HG03521 (cell line): ENCODE data around the gene AGPAT3.
"Not testable (repeated sequence)": the region's sequence is repeated elsewhere in the genome, so short reads cannot be mapped to it uniquely, and the experiment has no call there.

ENCODE experiments used
- ATAC-seq: cut with Tn5 transposase; IDR thresholded peaks from one replicate; pipeline ENCODE4 v1.9.1; 2021; ENCODE audit warnings: mild to moderate bottlenecking, moderate library complexity; ENCODE audit not compliant: unreplicated experiment

AGPAT3 gene

DNA sequence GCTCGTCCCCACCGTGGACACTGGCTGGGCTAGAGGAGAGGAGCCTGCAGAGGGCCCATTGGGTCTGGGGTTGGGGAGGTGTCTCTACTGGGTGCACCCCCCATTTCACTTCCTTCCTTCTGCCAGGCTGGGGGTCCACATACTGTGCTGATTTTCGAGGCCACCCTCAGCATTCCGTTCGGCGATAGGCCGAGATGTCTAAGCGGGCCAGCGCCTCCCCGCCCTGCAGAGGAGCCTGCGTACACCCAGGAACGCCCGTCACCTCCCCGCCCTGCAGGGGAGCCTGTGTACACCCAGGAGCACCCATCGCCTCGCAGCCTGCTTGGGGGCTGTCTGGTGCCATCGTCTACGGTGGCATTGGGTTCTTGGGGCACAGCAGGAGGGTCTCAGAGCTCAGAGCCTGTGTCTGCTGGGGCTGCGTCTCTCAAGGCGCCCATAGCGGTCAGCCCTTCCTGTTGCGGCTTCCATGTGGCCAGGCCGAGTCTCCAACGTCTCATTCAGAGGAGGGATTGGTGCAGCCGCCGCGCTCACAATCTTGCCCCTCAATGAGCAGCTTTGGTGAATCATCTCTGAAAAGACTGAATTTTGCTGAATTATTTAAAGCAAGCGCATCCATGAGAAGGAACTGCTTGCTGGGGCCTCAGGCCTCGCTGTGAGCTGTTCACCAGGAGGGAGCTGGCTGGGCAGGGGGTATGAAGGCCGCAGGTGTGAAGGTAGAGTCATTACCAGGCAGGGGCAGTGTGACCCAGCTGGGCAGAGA is 30.7 kb upstream of the AGPAT3 start:
- no peak for ATAC-seq

DNA sequence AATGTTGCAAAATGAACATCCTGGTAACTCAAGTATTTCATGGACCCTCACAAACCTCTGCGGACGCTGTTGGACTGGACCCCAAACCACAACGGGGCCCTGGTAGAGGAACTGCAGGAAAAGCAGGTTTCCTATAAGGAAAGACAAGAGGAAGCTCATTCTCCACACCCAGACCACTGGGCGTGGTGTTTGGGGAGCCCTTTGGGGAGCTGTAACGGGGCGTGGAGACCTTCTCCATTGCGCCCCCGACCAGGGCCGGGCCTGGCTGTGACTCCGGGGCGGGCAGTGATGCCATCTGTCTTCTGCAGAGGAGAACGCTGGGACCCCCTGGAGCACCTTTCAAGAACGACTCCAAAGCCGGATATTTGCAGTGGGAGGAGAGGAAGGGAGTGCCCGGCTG is 30.0 kb upstream of the AGPAT3 start:
- no peak for ATAC-seq

DNA sequence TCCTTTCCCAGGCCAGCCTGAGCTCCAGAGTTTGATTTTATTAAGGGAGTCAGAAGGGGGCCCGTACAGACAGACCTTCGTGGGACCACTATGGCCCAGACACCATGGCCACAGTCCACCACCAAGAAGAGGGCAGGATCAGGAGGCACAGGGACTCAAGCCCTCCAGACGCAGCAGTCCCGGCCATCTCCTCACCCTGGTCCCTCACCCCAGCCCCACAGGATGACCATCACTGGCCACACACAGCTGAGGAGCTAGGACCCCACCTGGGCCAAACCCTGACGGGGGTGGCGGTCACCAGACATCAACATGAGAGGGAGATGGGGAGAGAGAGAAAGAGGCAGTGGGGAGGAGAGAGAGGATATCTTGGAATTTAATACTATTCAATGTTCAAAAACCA is 29.2 kb upstream of the AGPAT3 start:
- ATAC-seq, result no peak

DNA sequence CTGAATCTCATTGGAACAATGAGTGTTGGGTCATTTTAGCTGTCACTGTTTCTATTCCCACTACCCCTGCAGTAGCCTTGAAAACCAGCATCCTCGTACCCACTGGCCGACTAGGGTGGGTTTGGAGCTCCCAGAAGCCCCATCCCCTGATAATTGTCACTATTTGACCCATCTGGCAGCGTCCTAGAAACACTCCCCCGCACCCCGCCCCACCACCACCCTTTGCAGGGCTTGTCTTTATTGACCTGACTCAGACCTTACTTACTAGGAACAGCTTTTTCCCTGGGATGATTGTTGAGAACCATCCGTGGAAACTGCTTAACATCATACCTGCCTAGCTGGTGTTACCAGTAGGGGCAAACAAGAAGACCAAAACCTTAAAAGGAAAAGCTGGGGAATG is 28.4 kb upstream of the AGPAT3 start:
- no peak for ATAC-seq

DNA sequence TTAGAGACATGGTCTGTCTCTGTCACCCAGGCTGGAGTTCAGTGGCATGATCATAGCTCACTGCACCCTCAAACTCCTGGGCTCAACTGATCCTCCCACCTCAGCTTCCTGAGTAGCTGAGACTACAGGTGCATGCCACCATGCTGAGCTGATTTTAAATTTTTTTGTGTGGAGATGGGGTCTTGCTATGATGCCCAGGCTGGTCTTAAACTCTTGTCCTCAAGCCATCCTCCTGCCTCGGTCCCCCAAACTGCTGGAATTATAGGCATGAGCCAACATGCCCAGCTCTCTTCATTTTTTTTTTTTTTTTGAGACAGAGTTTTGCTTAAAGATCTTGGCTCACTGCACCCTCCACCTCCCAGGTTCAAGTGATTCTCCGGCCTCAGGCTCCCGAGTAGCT is 24.8 kb upstream of the AGPAT3 start:
- ATAC-seq, result no peak

DNA sequence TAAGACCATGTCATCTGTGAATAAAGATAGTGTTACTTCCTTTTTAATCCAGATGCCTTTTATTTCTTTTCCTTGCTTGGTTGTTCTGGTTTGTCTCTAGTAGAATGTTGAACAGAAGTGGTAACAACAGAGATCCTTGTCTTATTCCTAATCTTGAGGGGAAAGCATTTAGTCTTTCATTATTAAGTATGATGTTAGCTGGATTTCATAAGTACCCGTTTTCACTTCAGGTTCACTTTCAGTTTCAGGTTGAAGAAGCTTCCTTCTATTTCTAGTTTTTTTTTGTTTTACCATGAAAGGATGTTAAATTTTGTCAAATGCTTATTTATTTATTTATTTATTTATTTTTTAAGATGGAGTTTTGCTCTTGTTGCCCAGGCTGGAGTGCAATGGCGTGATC is 22.3 kb upstream of the AGPAT3 start:
- no peak for ATAC-seq

DNA sequence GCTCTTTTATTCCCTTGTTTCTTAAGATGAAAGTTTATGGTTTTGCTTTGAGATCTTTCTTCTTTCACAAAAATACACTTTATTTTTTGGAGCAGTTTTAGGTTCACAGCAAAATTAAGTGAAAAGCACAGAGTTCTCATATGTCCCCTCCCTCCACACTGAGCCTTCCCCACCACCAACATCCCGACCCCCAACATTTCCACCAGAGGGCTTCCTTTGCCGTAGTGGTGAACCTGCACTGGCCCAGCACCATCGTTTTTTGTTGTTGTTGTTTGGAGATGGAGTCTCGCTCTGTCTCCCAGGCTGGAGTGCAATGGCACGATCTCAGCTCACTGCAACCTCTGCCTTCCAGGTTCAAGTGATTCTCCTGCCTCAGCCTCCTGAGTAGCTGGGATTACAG is 20.1 kb upstream of the AGPAT3 start:
- ATAC-seq, result not testable (repeated sequence)

DNA sequence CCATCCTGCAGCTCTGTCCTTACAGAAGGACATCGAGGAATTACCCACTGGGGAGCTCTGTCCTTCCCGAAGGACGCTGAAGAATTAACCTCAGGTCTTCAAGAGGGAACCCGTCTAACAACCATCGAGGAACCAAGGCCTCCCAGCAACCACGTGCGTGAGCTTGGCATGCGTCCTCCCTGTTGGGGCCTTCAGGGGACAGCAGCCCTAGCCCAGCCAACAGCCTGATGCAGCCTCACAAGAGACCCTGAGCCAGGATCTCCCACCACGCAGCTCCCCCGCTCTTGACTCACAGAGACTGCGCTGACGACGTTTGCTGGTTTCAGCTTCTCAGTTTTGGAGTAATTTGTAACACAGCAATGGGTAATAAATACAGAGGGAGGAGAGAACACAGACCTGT is 19.6 kb upstream of the AGPAT3 start:
- no peak for ATAC-seq

DNA sequence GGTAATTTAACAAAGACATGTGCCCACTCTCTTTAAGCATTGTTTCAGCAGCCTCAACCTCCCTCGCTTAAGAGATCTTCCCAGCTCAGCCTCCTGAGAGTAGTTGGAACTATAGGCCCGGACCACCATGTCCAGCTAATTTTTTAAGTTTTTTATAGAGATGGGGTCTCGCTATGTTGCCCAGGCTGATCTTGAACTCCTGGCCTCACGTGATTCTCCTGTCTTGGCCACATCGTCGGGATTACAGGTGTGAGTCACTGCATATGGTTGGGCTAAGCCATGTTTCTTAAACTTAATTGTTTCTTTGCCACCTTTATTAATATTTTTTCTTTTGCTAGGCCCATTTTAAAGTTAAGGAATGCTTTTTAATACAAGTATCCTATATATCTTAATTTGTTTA is 18.6 kb upstream of the AGPAT3 start:
- no peak for ATAC-seq

DNA sequence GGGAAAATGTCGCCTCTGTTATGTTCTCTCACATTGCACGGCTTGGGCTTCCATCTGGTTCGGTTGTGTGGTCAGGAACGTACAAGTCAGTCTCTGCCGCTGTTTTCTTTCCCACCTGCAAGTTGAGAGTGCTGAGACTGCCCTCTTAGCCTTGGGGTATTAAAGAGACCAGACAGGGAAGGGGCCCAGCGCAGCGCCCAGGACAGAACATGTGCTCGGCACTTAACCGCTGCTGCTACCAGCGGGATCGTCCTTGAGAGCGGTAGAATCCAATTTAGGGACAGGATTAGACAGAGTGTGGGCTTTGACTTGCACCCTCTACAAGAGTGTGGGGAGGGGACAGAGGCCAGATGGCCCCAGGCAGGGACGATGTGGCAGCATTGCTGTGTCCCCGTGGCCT is 17.7 kb upstream of the AGPAT3 start:
- no peak for ATAC-seq

DNA sequence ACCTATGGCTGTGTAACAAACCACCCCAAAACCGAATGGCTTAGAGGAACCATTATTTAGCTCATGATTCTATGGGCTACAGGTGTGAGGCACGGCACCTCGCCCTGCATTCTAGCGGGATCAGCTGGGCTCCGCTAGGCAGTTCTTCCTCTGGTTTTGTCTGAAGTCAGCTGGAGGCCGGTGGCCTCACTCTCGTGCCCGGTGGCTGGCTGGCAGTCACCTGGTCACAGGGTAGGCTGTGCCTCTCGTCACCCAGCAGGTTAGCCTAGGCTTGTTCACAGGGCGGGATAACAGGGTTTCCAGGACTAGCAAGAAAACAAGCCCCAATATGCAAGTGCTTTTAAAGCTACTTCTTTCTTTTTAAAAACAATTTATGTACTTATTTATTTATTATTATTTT is 16.3 kb upstream of the AGPAT3 start:
- no peak for ATAC-seq

DNA sequence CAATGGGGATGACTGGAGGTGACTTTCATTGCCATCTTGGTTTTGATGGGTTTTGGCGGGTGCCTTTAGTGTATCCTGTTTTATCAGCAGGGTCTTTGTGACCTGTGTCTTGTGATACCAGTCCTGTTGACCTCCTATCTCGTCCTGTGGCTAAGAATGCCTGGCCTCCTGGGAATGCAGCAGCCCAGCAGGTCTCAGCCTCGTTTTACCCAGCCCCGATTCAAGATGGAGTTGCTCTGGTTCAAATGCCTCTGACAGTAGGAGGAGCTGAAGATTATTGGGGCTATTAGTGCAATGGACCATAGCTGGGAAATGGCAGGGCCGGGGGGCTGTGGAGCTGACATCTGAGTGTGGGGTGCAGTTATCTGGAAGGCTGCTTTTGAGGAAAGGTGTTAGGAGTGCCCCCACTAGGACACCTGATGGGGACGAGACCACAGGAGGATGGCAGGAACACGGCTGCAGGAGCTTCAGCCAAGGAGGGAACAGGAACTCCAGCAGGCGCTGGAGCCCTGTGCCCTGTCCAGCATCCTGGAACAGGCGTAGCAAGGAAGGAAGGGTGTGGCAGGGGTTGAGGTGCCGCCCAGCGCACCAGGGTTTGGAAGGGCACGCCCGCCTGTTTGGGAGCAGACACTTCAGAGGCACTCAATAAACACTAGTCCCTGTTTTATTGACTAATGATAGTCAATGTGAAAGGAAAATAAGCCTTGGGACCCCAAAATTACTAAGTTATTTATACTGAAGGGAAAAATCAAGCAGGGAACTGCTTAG is 15.3 kb upstream of the AGPAT3 start:
- ATAC-seq, result no peak

DNA sequence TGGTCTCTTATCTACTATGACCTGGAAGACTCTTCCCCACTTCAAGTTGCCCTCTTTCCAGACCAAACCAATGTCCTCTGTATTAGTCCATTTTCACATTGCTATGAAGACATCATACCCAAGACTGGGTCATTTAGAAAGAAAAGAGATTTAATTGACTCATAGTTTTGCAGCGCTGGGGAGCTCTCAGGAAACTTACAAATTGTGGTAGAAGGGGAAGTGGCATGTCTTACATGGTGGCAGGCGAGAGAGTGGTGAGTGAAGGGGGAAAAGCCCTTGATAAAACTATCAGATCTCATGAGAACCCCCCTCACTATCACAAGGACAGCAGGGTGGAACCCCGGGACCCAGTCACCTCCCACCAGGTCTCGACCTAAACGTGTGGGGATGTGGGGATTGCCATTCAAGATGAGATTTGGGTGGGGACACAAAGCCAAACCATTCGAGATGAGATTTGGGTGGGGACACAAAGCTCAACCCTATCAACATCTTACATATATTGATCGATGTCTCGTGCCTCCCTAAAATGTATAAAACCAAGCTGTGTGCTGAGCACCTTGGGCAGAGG is 14.2 kb upstream of the AGPAT3 start:
- no peak for ATAC-seq

DNA sequence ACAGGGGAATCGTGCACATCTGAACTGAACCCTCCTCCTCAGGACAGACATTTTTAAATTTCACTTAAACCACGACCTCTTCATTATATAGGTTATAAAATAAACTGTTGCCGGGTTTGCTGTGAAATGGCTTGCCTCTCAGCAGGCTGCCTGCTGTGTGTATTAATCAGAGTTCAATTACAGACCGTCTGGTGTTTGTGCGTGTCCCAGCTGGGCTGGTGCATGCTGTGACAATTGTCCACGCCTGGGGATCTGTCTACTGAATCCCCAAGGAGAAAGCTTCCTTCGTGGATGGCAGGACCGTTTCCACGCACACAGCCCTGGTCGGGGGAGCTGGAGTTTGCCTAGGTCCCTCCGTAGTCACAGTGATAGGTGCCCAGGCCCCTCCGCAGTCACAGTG is 13.4 kb upstream of the AGPAT3 start:
- ATAC-seq, result no peak

DNA sequence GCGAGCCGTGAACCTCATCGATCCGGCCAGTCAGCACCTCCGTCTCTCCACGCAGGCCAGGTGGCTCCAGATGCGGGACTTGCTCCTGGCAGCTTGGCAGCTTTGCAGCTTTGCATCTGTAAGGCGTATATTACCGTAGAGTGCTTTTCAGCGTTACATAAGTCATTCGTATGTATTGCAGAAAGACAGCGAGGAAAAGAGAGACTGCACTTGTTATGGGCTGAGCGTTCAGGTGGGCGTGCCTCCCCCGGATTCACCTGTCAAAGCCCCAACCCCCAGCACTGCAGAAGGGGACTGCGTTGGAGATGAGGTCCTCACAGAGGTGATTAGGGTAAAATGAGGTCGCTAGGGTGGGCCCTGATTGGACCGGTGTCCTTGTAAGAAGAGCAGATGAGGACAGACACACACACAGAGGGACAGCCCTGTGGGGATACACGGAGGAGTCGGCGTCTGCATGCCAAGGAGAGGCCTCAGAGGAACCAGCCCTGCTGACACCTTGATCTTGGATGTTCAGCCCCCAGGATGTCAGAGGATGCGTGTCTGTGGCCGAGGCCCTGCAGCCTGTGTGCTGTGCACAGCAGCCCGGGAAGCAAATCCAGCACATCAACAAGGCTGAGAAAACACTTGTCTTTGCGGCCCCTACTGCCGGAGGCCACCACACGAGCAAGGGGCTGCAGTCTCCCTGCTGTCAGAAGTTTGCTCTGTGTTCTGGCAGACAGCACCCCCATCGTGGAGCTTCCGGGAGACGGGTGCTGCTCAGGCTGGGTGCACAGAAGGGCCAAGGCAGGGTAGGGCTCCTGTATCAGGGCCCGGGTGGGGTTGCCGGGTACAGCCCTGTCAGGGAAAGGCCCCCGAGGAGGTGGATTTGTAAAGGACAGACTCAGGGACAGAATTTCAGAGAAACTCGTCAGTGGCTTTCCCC is 10.9 kb upstream of the AGPAT3 start:
- no peak for ATAC-seq

DNA sequence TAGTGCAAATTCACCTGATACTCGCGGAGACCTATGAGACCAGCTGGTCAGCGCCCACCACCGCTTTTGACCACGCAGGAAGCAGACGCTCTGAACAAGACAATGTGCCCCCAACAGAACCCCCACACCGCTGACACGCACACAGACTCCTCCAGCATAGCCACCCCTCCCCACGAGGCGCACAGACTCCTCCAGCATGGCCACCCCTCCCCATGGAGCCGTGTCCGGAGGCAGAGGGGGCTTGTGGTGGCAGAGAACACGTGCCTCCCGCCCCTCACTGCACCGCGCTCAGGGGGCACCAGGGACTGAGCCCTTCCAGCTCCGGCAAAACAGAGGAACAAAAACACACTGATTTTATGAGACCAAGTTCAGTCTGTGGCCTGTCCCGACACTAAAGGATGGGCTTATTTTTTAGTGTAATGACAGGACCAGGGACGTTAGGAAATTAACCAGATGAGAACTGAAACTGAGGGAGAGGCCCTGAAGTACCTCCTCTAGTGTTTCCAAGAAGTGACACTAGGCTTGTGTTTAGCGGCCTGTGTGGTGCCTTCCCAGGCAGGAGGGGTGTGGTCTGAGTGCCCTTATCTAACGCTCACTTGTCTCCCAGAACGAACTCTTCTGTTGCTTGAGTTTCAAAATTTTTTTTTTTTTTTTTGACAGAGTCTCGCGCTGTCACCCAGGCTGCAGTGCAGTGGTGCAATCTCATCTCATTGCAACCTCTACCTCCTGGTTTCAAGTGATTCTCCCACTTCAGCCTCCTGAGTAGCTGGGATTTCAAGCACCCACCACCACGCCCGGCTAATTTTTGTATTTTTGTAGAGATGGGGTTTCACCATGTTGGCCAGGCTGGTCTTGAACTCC is 10.0 kb upstream of the AGPAT3 start:
- no peak for ATAC-seq

DNA sequence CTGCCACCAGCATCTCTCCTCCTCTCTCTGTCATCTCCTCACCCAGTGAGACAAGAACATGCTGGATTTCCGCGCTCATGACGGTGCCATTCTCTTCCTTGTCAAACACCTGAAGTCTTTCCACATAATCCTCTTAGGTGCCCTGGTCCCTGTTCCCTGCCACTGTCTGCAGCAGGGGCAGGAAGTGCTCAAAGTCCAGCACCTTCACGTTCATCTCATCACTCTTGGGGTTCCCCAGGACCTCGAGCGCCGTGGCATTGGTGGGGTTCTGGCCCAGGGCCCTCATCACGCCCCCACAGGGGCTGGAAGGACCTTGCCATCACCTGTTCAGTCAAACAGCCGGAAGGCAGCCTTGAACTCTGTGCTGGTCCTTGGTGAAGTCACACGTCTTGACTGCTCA is 9.1 kb upstream of the AGPAT3 start:
- ATAC-seq, result no peak

DNA sequence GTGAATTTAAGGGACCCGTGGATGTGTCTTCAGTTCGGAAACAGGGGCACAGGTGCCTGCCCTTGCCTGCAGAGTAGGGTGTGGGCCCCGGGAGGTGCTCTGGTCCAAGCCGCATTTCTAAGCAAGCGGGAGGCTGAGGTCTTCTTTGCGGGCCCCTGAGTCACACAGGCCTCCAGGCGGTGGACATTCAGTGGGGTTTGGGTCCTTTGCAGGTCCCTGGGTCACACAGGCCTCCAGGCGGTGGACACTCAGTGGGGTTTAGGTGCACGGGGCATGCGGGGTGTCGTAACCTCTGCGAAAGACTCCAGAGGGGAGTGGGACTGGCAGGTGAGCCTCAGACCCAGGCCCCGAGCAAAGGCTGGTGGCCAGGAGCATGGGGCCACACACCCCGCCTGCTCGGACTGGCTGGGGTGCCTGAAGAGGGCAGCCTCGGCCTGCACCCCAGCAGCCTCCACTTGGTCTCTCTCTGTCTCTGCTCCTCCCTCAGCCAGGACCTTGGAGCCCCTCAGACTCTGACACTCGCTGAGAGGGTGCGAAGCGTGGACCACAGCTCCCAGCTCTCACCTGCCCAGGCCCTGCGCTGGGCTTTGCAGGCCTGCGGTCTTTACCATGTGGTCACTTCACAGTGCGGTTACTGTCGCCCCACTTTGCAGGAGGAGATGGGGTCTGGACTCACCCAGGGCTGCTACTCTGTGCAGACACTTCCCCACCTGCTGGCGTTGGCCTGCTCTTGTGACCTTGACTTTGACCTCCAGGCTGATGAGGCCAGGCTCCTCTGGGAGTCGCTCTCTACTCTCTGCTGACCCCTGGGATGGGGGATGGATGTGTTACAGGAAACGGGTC is 6.0 kb upstream of the AGPAT3 start:
- no peak for ATAC-seq

DNA sequence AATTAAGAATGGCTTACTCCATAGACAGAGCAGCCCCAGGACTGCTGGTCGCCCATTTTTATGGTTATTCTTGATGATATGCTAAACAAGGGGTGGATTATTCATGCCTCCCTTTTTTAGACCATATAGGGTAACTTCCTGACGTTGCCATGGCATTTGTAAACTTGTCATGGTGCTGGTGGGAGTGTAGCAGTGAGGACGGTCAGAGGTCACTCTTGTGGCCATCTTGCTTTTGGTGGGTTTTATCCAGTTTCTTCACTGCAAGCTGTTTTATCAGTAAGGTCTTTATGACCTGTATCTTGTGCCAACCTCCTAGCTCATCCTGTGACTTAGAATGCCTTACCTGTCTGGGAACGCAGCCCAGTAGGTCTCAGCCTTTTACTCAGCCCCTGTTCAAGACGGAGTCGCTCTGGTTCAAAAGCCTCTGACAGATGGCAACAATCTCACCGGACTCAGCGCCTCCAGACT is 5.2 kb upstream of the AGPAT3 start:
- no peak for ATAC-seq
